Measurements from ENCODE around the gene PLPPR3.
"Not testable (repeated sequence)": the region's sequence is repeated elsewhere in the genome, so short reads cannot be mapped to it uniquely, and the experiment has no call there.

DNA sequence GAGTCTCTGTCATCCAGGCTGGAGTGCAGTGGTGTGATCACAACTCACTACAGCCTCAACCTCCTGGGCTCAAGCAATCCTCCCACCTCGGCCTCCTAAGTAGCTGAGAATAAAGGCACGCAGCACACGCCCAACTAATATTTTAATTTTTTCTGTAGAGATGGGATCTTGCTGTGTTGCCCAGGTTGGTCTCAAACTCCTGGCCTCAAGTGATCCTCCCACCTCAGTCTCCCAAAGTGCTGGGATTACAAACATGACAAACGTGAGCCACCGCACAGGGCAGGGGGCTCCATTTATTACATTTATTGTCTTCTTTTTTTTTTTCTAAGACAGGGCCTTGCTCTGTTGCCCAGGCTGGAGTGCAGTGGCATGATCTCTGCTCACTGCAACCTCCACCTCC, 1.5 kb downstream of the PLPPR3 start:
- TF ChIP-seq CTCF, POLR2A (IDR thresholded peaks at IDR 0.05): not testable (repeated sequence)

All from suprapubic skin (tissue), 3 donors.